Forelimb muscle (tissue), 1 donor: ENCODE measurements around the gene SLC4A1AP. TPM values are rescaled to one million over a fixed set of nuclear protein-coding genes. Genes with fewer than 3 reads are reported as not detected.

Source experiments
- DNase-seq: peaks from one replicate; pipeline ENCODE4 v3.0.0-alpha.2; 2013; ENCODE audit warnings: low read depth
- polyA plus RNA-seq: library from polyadenylated mRNA; unstranded; fragments of 120-200 nt; gene quantifications from one replicate; pipeline ENCODE4 v1.2.1, GENCODE V29; 2013; ENCODE audit not compliant: insufficient read length

SLC4A1AP gene
- polyA plus RNA-seq, 1 donor: 23.9 TPM

DNA sequence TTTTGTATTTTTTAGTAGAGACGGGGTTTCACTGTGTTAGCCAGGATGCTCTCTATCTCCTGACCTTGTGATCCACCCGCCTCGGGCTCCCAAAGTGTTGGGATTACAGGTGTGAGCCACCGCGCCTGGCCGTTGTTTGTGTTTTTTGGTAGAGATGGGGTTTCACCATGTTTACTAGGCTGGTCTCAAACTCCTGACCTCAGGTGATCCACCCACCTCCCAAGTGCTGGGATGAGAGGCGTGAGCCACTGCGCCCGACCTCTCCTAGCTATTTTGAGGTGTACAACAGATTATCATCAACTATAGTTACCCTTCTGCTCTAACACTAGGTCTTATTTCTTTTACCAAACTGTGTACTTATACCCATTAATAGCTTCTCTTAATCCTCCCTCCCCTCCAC lies 78.9 kb downstream of the SLC4A1AP start:
- no peak for DNase-seq

Other genes with a start within 250 kb of the SLC4A1AP start
- gene NRBP1, start 235.3 kb upstream of the SLC4A1AP start, polyA plus RNA-seq: 118 TPM
- 1.8 TPM for gene KRTCAP3, start 221.5 kb upstream of the SLC4A1AP start, polyA plus RNA-seq
- 22.5 TPM for gene IFT172, start 174.1 kb upstream of the SLC4A1AP start, polyA plus RNA-seq
- 7.5 TPM for gene FNDC4, start 168.7 kb upstream of the SLC4A1AP start, polyA plus RNA-seq
- gene GCKR, start 167.1 kb upstream of the SLC4A1AP start, polyA plus RNA-seq: not detected
- 41.1 TPM for gene ZNF512, start 80.8 kb upstream of the SLC4A1AP start, polyA plus RNA-seq
- gene CCDC121, start 34.9 kb upstream of the SLC4A1AP start, polyA plus RNA-seq: 5.4 TPM
- gene GPN1, start 34.8 kb upstream of the SLC4A1AP start, polyA plus RNA-seq: 31.2 TPM
- 31.7 TPM for gene SUPT7L, start 275 bp upstream of the SLC4A1AP start, polyA plus RNA-seq
- gene MRPL33, start 107.8 kb downstream of the SLC4A1AP start, polyA plus RNA-seq: 101 TPM
- 1.1 TPM for gene RBKS, start 226.5 kb downstream of the SLC4A1AP start, polyA plus RNA-seq
- gene BABAM2, start 226.8 kb downstream of the SLC4A1AP start, polyA plus RNA-seq: 21.9 TPM